BE2C (cell line): Measurements from ENCODE around the gene ZNF248.

ENCODE experiments used
- DNase-seq: peaks from one replicate; pipeline ENCODE4 v3.0.0-alpha.2; 2020
- H3K27me3 ChIP-seq: fragments of 250-450 bp; sonication (Bioruptor Pico); 2 replicates; pipeline ENCODE4 v1.5.1; 2020; ENCODE audit warnings: mild to moderate bottlenecking
- H3K36me3 ChIP-seq: fragments of 250-450 bp; sonication (Bioruptor Pico); 2 replicates; pipeline ENCODE4 v1.5.1; 2020; ENCODE audit warnings: mild to moderate bottlenecking
- H3K4me1 ChIP-seq: fragments of 250-450 bp; sonication (Bioruptor Pico); 2 replicates; pipeline ENCODE4 v1.5.1; 2020
- H3K4me3 ChIP-seq: 2 replicates; pipeline ENCODE4 v1.5.1; 2011; ENCODE audit warnings: low read depth, low read length
- H3K9me3 ChIP-seq: fragments of 250-450 bp; sonication (Bioruptor Pico); 2 replicates; pipeline ENCODE4 v1.5.1; 2020
- TF ChIP-seq, protein P1 (sequence below): IDR thresholded peaks from 2 replicates; pipeline ENCODE4 v1.5.1; 2012; ENCODE audit warnings: mild to moderate bottlenecking, low read depth, low read length

Gene ZNF248

DNA sequence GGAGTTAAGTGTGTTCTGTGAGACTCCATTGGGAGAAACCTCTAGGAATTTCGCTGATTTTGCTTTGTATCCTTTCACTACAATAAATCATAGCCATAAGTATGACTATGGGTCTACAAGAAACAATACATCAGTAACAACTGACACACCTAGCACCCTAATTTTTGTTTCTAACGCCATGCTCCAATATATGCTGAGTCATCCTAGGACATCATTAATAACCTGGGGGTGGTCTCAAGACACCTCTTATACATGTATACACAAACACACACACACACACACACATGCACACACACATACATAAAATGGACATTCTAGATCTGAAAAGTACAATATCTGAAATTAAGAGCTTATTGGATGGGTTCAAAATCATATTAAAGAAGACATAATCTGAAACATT, 18.2 kb downstream of the ZNF248 start:
- no peaks in the 10 kb centered on the region for H3K4me1 ChIP-seq
- H3K27me3 ChIP-seq = no peaks in the 10 kb centered on the region
- TF ChIP-seq, protein P1, sequence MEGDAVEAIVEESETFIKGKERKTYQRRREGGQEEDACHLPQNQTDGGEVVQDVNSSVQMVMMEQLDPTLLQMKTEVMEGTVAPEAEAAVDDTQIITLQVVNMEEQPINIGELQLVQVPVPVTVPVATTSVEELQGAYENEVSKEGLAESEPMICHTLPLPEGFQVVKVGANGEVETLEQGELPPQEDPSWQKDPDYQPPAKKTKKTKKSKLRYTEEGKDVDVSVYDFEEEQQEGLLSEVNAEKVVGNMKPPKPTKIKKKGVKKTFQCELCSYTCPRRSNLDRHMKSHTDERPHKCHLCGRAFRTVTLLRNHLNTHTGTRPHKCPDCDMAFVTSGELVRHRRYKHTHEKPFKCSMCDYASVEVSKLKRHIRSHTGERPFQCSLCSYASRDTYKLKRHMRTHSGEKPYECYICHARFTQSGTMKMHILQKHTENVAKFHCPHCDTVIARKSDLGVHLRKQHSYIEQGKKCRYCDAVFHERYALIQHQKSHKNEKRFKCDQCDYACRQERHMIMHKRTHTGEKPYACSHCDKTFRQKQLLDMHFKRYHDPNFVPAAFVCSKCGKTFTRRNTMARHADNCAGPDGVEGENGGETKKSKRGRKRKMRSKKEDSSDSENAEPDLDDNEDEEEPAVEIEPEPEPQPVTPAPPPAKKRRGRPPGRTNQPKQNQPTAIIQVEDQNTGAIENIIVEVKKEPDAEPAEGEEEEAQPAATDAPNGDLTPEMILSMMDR = no peak
- DNase-seq = no peak
- H3K36me3 ChIP-seq = peaks cover 7% of the 10 kb centered on the region; the same call in 1 of the 2 replicates
- no peak overlapping the region for H3K4me3 ChIP-seq
- H3K9me3 ChIP-seq = no peaks in the 10 kb centered on the region

DNA sequence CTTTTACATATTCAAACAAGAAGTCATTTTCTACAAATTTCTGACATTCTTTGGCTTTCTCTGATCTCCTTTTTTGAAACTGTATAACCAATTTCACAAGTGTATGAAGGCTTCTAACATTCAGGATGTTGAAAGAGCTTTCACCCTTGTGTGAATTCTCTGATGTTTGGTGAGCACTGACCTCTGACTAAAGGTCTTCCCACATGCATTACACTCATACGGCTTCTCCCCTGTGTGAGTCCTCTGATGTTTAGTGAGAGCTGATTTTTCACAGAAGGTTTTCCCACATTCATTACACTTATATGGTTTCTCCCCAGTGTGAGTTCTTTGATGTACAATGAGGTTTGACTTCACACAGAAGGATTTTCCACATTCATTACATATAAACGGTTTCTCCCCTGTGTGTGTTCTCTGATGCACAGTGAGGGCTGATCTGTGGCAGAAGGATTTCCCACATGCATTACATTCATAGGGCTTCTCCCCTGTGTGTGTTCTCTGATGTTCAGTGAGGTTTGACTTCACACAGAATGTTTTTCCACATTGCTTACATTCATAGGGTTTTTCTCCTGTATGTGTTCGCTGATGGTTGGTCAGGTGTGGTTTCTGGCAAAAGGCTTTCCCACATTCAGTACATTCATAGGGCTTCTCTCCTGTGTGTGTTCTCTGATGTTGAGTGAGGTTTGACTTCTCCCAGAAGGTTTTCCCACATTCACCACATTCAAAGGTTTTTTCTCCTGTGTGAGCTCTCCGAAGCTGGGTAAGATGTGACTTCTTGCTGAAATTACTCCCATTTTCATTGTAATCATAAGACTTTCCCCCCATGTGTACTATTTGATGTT, 25.7 kb downstream of the ZNF248 start:
- no peaks in the 10 kb centered on the region for H3K4me1 ChIP-seq
- TF ChIP-seq, protein P1 = no peak
- no peak for DNase-seq
- H3K27me3 ChIP-seq = no peaks in the 10 kb centered on the region
- peaks cover 22% of the 10 kb centered on the region for H3K36me3 ChIP-seq
- H3K4me3 ChIP-seq = no peak overlapping the region
- no peaks in the 10 kb centered on the region; the same call in 1 of the 2 replicates for H3K9me3 ChIP-seq

DNA sequence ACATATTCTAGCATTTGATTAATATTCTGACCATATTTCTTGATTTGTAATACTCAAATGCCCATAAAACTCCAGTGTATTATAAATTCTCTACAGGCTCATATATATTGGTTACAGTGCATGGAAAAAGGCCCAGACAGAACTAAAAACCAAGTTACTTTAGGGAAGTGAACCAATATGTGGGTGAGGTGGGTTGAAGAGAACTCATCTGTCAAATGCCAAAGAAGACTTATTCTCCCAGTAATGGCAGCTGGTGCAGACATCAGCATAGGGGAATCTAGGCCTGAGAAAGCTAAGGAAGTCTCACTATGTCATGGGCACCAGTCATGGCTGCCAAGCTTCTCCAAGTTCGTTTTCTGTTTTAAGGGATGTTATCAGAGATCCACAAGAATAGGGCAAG, 30.6 kb downstream of the ZNF248 start:
- no peak for DNase-seq
- no peak overlapping the region for H3K4me3 ChIP-seq
- peaks cover 10% of the 10 kb centered on the region for H3K36me3 ChIP-seq
- H3K9me3 ChIP-seq = no peaks in the 10 kb centered on the region
- H3K27me3 ChIP-seq = no peaks in the 10 kb centered on the region
- no peaks in the 10 kb centered on the region for H3K4me1 ChIP-seq
- TF ChIP-seq, protein P1 = no peak

DNA sequence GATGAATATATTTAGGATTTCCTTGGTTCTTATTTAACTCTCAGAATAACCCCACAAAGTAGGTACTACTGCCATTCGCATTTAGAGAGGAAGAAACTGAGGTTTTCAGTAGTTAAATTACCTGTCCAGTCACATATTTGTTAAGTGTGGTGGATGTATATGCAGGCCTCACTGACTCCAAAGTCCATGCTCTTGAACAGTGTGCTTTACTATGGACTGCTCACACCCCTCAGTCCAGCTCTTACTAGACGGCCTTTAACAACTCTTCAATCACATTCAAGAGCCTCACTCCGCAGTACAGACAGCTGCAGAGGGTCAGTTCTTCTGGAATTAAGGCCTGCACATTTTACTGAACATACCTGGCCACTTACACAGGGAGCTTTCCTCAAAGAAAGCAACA, 36.2 kb downstream of the ZNF248 start:
- Histone ChIP-seq H3K9me3 (no peaks in the 10 kb centered on the region), H3K36me3 (no peaks in the 10 kb centered on the region), H3K4me3 (no peak overlapping the region), H3K4me1 (no peaks in the 10 kb centered on the region), H3K27me3 (no peaks in the 10 kb centered on the region)
- DNase-seq = no peak
- TF ChIP-seq, protein P1 = no peak

DNA sequence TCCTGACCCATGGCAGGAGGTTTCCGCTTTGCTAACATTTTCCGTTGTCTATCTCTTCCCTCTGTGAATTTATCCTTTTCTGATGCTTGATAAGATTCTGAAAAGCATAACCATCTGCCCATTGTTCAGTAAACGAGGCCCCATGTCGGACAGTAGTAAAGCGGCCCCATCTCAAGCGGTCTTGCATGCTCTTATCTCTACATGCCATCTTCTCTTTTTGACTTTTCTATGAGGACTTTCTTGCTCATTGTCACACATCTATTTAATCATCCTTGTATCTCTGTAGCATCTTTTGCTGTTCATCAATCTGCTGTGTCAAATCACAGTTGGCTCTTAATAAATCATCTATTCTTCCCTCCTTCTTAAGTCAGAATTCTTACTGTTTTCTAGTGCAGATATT, 37.6 kb downstream of the ZNF248 start:
- Histone ChIP-seq H3K36me3 (no peaks in the 10 kb centered on the region), H3K27me3 (no peaks in the 10 kb centered on the region), H3K4me1 (no peaks in the 10 kb centered on the region), H3K4me3 (no peak overlapping the region), H3K9me3 (no peaks in the 10 kb centered on the region)
- TF ChIP-seq, protein P1 = no peak
- DNase-seq = no peak

DNA sequence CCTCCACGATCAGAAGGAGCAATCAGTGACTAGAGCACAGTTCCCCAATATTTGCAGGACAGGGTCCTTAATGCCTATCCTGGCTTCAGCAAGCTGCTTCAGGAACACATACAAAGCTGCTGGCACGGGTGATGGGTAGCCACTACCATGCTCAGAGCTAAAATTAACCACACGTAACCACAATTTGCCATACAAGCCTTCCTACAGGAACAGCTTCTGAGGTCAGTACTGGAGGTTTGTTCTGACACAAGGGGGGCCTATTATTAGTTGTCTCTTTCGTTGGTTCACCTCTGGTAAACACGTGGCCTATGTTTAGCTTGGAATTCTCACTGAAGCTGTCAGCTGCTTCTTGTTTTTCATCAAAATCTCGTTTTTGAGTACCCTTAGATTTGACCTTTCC, 41.1 kb downstream of the ZNF248 start:
- Histone ChIP-seq H3K27me3 (no peaks in the 10 kb centered on the region), H3K4me1 (no peaks in the 10 kb centered on the region), H3K9me3 (no peaks in the 10 kb centered on the region), H3K4me3 (no peak overlapping the region), H3K36me3 (no peaks in the 10 kb centered on the region)
- TF ChIP-seq, protein P1 = no peak
- DNase-seq = no peak
